ENCODE measurements around the gene COL4A1. TPM values are rescaled to one million over a fixed set of nuclear protein-coding genes. Genes with fewer than 3 reads are reported as not detected.

Gene COL4A1
- total and polyA plus RNA-seq, 2 of the 13 experiments (the other 11 are each of a cell fraction or from before 2014, with no cell fraction given) = not detected

- TF ChIP-seq DMTF1 (CRISPR knock-in tag; IDR thresholded peaks at IDR 0.05) (no peak), ZMYM2 (CRISPR knock-in tag; IDR thresholded peaks at IDR 0.05) (no peak), ARHGAP35 (CRISPR knock-in tag; IDR thresholded peaks at IDR 0.05; ENCODE audit: borderline replicate concordance) (no peak), POLR2G (IDR thresholded peaks at IDR 0.05; ENCODE audit: low read depth, low read length) (no peak), ZNF772 (CRISPR knock-in tag; IDR thresholded peaks at IDR 0.05) (no peak), ZBTB33 (CRISPR knock-in tag; IDR thresholded peaks at IDR 0.05) (no peak), PHF21A (CRISPR knock-in tag; IDR thresholded peaks at IDR 0.05) (no peak)
Observed at GRCh38 chr13:110249326-110249725, 57.6 kb downstream of the COL4A1 start (continued).

- ATAC-seq (no peak), DNase-seq (ENCODE audit: low spot score) (no peak), FAIRE-seq (no peak)
- Histone ChIP-seq H3K79me2 (ENCODE audit: insufficient read depth, low read length) (no peaks in the 10 kb centered on the region), H3K36me3 (replicated peaks in 1 of 2; ENCODE audit: control insufficient read depth in 1 of 2, insufficient read depth in 2 of 2, low read length in 2 of 2) (no peaks in the 10 kb centered on the region), H3K9ac (ENCODE audit: insufficient read depth, low read depth, low read length) (no peak overlapping the region), H3K27me3 (ENCODE audit: control insufficient read depth in 1 of 2, insufficient read depth in 2 of 2, low read length in 2 of 2) (peaks cover 3 to 16% of the 10 kb centered on the region in 2 experiments; a peak in 3 of 5 replicates), H3K4me3 (replicated peaks in 1 of 3; ENCODE audit: insufficient read depth in 1 of 3, low read depth in 2 of 3, low read length in 3 of 3) (no peak overlapping the region), H2AFZ (ENCODE audit: low read length) (no peak overlapping the region), H3K4me1 (ENCODE audit: insufficient read depth, low read length) (no peaks in the 10 kb centered on the region), H4K20me1 (ENCODE audit: insufficient read depth, low read length) (no peaks in the 10 kb centered on the region), H3K4me2 (ENCODE audit: low read depth, low read length) (no peak overlapping the region), H3K9me3 (ENCODE audit: low read length) (no peaks in the 10 kb centered on the region), H3K27ac (ENCODE audit: extremely low read length, insufficient read depth, low read length) (no peak overlapping the region)
- in situ Hi-C loops (cut with HindIII; ENCODE audit: extremely low pct_ligation_motif_present, low pct_unique_long_range_greater_than_20kb) = no loop called here
- ChIA-PET CTCF (ENCODE audit: low intra/inter-chr PET ratio, low total read pairs) (no interaction called here), POLR2A (no interaction called here)
- intact Hi-C loops (cut with micrococcal nuclease; ENCODE audit: unreplicated experiment) = no loop called here
- 44% methylated on average over 17 of the region's 27 CpGs for WGBS (ENCODE audit: low lambda C conversion rate)
- no TSS peak for BruUV-seq (replicated peaks)
- no peak for TF ChIP-seq CREM (IDR thresholded peaks at IDR 0.05)
- no peak for TF ChIP-seq CREM (CRISPR knock-in tag; IDR thresholded peaks at IDR 0.05)
- no peak for TF ChIP-seq ZNF280D (CRISPR knock-in tag; IDR thresholded peaks at IDR 0.05)
- no peak for TF ChIP-seq IKZF5 (CRISPR knock-in tag; IDR thresholded peaks at IDR 0.05)
- TF ChIP-seq ZNF879 (CRISPR knock-in tag; IDR thresholded peaks at IDR 0.05) = no peak
- TF ChIP-seq SYNCRIP (IDR thresholded peaks at IDR 0.05; ENCODE audit: insufficient read depth, low read depth, low read length) = no peak
Observed at GRCh38 chr13:110248449-110249143, 58.4 kb downstream of the COL4A1 start.
